B cell (primary cell): ENCODE data around the gene STAT4.

Source experiments
- CTCF ChIP-seq: fragments of 200-600 bp; IDR thresholded peaks from one replicate; pipeline ENCODE4 v1.8.0; 2022; ENCODE audit warnings: antibody characterized with exemption, mild to moderate bottlenecking
- EZH2 ChIP-seq: IDR thresholded peaks from 2 replicates; pipeline ENCODE4 v1.6.1; 2012; ENCODE audit warnings: borderline replicate concordance, low read depth, mild to moderate bottlenecking, moderate library complexity, low read length; ENCODE audit not compliant: insufficient read depth, poor library complexity, severe bottlenecking

- TF ChIP-seq CTCF, result no peak
- no peak for TF ChIP-seq EZH2
These were observed 16.1 kb upstream of the STAT4 start for GRCh38 chr2:191166756-191167445.
